Erythroblast (primary cell): ENCODE data around the gene MICU2.

Experiments used
- GATA1 ChIP-seq: IDR thresholded peaks from 2 replicates; pipeline ENCODE4 v1.6.1; 2011; ENCODE audit warnings: low read depth, mild to moderate bottlenecking, control low read depth, low read length, moderate library complexity
- POLR2A ChIP-seq: IDR thresholded peaks from 2 replicates; pipeline ENCODE4 v1.6.1; 2011; ENCODE audit warnings: mild to moderate bottlenecking, low read length

DNA sequence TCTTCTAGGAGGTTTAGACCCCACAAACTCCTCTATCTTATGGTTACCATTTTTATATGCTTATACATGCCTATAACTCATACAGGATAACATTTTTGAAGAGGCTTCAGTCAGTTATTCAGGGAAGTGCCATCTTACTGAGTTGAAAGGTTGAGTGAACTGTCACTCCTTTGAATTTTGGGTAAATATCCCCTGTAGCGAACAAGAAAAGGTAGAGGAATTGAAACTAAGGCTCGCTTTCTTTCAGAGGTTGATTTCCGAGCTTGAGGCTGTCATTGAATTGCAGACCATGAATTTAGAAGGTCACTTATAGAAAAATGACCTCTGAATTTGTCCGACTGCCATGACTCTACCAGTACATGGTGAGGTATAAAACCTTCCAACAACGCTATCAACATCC, 35.1 kb downstream of the MICU2 start:
- TF ChIP-seq POLR2A (no peak), GATA1 (no peak)
